GM06990 (cell line): ENCODE data around the gene MLIP.

ENCODE experiments used
- DNase-seq: peaks from one replicate; pipeline ENCODE4 v3.0.0-alpha.2; 2011; ENCODE audit not compliant: insufficient read length; ENCODE audit errors: extremely low read depth
- H3K27me3 ChIP-seq: replicated peaks from 2 replicates; pipeline ENCODE4 v1.6.0; 2011; ENCODE audit warnings: low read length; ENCODE audit not compliant: control insufficient read depth, insufficient read depth
- H3K36me3 ChIP-seq: 2 replicates; pipeline ENCODE4 v1.5.1; 2011; ENCODE audit warnings: low read length; ENCODE audit not compliant: control insufficient read depth, insufficient read depth
- H3K4me3 ChIP-seq: replicated peaks from 2 replicates; pipeline ENCODE4 v1.5.1; 2011; ENCODE audit warnings: low read depth, mild to moderate bottlenecking, control low read depth, low read length
- CTCF ChIP-seq: IDR thresholded peaks from 2 replicates; pipeline ENCODE4 v1.5.1; 2011; ENCODE audit warnings: low read length, control low read depth, mild to moderate bottlenecking, inconsistent platforms; ENCODE audit not compliant: insufficient read depth, poor library complexity, severe bottlenecking

The MLIP gene

GRCh38 chr6:54111341-54112045 is at the start of gene MLIP:
MLIP (plus strand) TSS chr6:54111443; CDS start chr6:54111480, 37 bp downstream.
- Histone ChIP-seq H3K36me3 (no peaks in the 10 kb centered on the region), H3K27me3 (no peaks in the 10 kb centered on the region; the same call in 1 of the 2 replicates), H3K4me3 (no peak within 1 kb of the TSS)
- TF ChIP-seq CTCF, result no peak
- DNase-seq, result no peak

GRCh38 chr6:54063228-54063539 is 48.1 kb upstream of the MLIP start:
- TF ChIP-seq CTCF, result no peak
- DNase-seq, result no peak
- Histone ChIP-seq H3K27me3 (no peaks in the 10 kb centered on the region), H3K36me3 (no peaks in the 10 kb centered on the region), H3K4me3 (no peak overlapping the region)

GRCh38 chr6:54068694-54069093 is 42.5 kb upstream of the MLIP start:
- no peaks in the 10 kb centered on the region for H3K36me3 ChIP-seq
- H3K4me3 ChIP-seq, result no peak overlapping the region
- no peak for DNase-seq
- no peaks in the 10 kb centered on the region for H3K27me3 ChIP-seq
- no peak for TF ChIP-seq CTCF

GRCh38 chr6:54070025-54070424 is 41.2 kb upstream of the MLIP start:
- no peak for TF ChIP-seq CTCF
- H3K36me3 ChIP-seq, result no peaks in the 10 kb centered on the region
- no peak overlapping the region for H3K4me3 ChIP-seq
- no peak for DNase-seq
- H3K27me3 ChIP-seq, result no peaks in the 10 kb centered on the region

- Histone ChIP-seq H3K36me3 (no peaks in the 10 kb centered on the region), H3K27me3 (no peaks in the 10 kb centered on the region), H3K4me3 (no peak overlapping the region)
- TF ChIP-seq CTCF, result no peak
- DNase-seq, result no peak
Measured at GRCh38 chr6:54071821-54072340, 39.4 kb upstream of the MLIP start.
